ENCODE measurements around the gene RP9.

RP9 gene

DNA sequence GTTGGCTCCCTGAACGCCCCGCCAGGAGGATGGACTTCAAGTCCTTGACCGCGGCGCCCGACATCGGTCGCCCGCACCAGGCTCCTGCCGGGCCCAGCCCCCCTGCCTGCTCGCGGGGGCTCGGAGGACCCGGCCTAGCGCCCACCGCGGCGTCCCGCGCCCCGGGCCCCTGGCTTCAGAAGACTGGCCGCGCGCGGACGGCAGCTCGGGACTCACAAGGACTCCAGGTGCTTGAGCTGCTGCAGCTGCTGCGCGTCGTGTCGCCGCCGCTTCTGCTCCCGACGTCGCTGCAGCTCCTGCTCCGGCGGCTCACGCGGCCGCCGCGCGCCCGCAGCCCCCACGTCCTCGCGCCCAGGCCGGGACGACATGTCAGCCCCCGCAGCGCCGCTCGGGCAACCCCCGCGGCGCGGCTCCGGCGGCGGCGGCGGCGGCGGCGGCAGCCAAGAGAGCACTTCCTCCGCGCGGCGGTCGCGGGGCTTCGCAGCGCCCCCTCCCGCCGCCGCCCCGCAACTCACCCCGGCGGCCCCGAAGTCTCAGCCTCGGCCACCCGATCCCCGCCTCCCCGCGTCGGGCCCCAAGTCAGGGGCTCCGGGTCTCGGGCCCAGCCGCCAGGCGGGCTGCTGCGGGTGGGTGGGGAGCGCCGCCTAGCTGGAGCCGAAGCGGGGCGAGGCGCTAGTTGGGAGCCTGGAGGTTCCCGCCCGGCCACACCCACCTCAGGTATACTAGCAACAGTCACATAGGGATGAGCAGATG, at the start of gene RP9:
Gene RP9 (minus strand): TSS at position 400 of the 753 bp plus-strand sequence. CDS start 32 bp downstream, at position 368.
- DNase-seq: peak; percentile 90

DNA sequence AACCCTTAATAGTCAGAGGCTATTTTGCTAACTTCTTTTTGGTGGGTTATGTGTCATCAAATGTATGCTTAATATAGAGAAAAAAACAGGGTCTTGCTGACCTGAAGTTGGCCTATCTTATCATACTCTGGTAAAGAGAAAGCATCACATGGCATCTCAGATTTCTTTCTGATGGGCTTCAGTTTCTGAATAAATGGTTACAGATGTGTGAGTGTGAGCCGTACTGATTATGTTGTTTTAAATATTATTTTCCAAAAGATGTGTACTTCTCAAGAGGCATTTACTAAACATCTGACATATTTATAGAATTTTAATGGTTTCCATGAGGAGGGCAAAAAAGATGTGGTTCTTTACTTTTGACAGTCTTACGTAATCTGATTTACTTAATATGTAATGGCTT, 48.6 kb upstream of the RP9 start:
- DNase-seq: no peak

- no peak for DNase-seq
Observed at GRCh38 chr7:33157311-33157710, 48.1 kb upstream of the RP9 start.

DNA sequence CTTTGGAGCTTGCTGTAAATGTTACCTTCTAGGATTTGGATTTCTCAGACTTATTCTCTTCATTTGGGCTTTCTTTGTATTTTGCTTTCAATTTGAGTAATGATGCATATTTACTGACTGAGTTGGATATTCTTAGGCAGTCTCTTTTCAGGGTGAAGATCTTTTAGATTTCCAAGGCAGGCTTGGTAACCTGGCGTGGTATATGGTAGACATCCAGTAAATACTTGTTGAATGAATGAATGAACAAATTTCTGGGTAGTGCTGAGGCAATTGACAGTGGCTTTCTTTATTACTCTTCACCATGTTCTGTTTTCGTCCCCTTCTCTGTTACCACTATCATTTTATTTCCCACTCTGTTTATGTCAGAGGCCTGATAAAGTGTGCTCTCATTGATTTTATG, 47.2 kb upstream of the RP9 start:
- no peak for DNase-seq

GRCh38 chr7:33155811-33156210, 46.6 kb upstream of the RP9 start:
- no peak for DNase-seq

GRCh38 chr7:33152087-33152486, 42.9 kb upstream of the RP9 start:
- DNase-seq: no peak

DNA sequence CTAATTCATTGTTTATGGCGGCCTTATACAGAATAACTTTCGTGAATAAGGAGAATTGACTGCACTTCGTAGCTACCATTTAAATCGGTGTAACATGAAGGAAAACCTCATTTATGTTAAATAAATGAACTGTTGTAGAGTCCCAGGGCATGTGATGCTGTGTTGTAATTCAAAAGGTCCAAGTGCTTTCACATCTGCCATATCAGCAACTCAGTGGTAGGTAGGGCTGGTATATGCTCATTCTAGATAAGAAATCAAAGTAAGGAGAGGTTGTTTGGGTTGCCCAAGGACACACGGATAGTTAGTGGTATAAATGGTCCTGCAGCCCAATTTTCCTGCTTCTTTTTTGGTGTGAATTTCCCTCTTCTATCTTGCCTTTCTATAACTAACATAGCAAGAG, 36.0 kb upstream of the RP9 start:
- no peak for DNase-seq

- DNase-seq: no peak
Observed at GRCh38 chr7:33143996-33144718, 35.0 kb upstream of the RP9 start.

GRCh38 chr7:33142585-33142984, 33.4 kb upstream of the RP9 start:
- no peak for DNase-seq

GRCh38 chr7:33137103-33137502, 27.9 kb upstream of the RP9 start:
- no peak for DNase-seq

- no peak for DNase-seq
Observed at GRCh38 chr7:33130184-33130583, 21.0 kb upstream of the RP9 start.

DNA sequence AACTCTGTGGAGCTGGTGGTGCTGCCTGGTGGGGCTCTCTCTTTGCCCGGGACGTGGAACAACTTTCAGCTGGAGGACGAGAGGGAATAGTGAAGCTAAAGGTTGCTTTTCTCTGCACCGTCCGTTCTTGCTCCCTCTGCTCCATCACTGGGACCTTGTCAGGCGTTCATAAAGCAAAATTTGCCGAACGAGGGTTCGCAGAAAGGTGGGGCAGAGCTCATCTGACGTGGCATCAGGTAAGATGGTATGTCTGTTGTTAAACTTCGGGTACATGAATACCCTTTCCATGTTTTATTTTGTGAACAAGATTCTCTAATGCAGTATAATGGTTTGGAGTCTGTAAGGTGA, 20.6 kb upstream of the RP9 start:
- DNase-seq: peak; percentile 49

DNA sequence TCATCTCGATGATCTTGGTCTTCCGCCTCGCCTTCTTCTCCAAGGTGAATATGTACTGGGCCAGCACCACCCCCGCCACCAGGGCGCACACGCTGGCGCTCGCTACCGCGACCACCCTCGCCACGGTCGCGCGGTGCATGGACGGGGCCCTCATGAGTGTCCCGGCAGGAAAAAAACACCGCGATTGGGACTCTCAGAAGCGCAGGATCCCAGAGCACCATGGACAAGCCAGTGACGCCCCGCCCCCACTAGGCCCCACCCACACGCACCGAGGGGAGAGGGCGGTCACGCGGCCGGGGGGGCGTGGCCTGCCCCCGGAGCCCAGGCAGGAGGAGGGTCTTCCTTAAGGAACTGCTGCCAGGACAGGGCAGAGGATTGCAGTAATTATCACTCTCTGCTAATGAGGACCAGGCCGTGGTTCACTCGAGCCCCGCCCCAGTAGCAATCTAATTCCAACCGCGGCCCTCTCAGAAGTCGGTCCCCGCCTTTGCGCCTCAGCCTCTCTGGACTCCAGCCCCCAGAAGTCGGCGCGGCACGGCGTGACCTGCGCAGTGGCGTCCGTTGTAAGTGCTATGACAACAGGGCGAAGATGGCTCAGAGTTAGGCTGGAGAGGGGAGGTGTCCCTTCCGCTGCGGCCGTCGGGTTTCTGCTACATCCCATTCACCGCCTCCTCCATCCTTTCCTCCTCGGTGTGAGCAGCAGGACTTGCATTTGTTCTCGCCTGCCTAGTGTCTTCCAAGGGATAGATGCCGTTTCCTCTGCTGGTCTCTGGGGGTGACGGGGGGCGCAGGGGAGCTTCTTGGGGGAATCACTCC, 20.0 kb upstream of the RP9 start, which contains the start of gene BBS9:
Gene BBS9 (plus strand): TSS at position 575 of the 816 bp plus-strand sequence. CDS start 16,689 bp downstream, outside the sequence.
- DNase-seq: peak; percentile 98

DNA sequence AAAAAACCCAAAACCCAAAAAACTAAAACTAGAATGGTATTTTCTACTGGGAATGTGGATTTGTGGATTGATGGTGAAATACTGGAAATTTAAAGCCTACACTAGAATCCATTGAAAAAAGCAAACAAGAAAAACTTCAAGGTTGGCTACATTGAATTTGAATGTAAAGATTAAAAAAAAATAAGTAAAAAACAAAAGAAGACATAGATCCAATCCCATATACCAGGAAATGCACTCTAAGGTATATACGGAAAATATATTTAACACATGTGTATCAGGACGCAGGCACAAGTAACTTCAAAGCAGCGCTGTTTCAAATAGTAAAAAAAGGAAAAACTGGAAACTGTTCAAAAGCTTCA, 19.4 kb upstream of the RP9 start:
- DNase-seq: no peak

GRCh38 chr7:33127085-33127484, 17.9 kb upstream of the RP9 start:
- no peak for DNase-seq

DNA sequence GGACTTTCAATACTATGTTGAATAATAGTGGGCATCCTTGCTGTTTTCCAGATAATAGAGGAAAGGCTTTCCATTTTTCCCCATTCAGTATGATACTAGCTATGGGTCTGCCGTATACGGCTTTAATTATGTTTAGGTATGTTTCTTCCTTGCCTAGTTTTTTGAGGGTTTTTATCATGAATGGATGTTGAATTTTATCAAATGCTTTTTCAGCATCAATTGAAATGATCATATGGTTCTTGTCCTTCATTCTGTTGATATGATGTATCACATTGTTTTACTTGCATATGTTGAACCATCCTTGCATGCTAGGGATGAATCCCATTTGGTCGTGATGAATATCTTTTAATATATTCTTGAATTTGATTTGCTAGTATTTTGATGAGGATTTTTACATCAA, 9.2 kb upstream of the RP9 start:
- DNase-seq: no peak

GRCh38 chr7:33114976-33115375, 5.8 kb upstream of the RP9 start:
- DNase-seq: no peak

- DNase-seq: no peak
Observed at GRCh38 chr7:33111614-33112013, 2.4 kb upstream of the RP9 start.

GRCh38 chr7:33109758-33110238, 594 bp upstream of the RP9 start:
- peak; percentile 56 for DNase-seq

- peak; percentile 64 for DNase-seq
Observed at GRCh38 chr7:33108554-33109004, 625 bp downstream of the RP9 start.

GRCh38 chr7:33107136-33108066, 1.8 kb downstream of the RP9 start:
- peak; percentile 70 for DNase-seq

GRCh38 chr7:33101906-33102305, 7.3 kb downstream of the RP9 start:
- DNase-seq: no peak

Measured in NCI-H69 (cell line).